IPS-18c (cell line): ENCODE data around the gene CPLANE2.
"Not testable (repeated sequence)": the region's sequence is repeated elsewhere in the genome, so short reads cannot be mapped to it uniquely, and the experiment has no call there.

ENCODE experiments used
- H3K4me3 ChIP-seq: 2 replicates; pipeline ENCODE4 v1.7.0; 2013; ENCODE audit warnings: low read depth, mild to moderate bottlenecking, low read length, moderate library complexity; ENCODE audit not compliant: insufficient read depth
- H3K9me3 ChIP-seq: one replicate; pipeline ENCODE4 v1.6.1; 2013; ENCODE audit warnings: mild to moderate bottlenecking, low read length, moderate library complexity; ENCODE audit not compliant: control insufficient read depth, insufficient read depth

Gene CPLANE2

GRCh38 chr1:16205891-16206546, 31.0 kb downstream of the CPLANE2 start:
- Histone ChIP-seq H3K4me3 (peak overlapping the region; percentile 55), H3K9me3 (no peaks in the 10 kb centered on the region)

- H3K4me3 ChIP-seq = no peak overlapping the region
- H3K9me3 ChIP-seq = no peaks in the 10 kb centered on the region
Observed at GRCh38 chr1:16205334-16205671, 31.7 kb downstream of the CPLANE2 start.

GRCh38 chr1:16204634-16205333, 32.2 kb downstream of the CPLANE2 start:
- Histone ChIP-seq H3K9me3 (no peaks in the 10 kb centered on the region), H3K4me3 (no peak overlapping the region)

- H3K4me3 ChIP-seq = no peak overlapping the region
- H3K9me3 ChIP-seq = no peaks in the 10 kb centered on the region
Observed at GRCh38 chr1:16204216-16204615, 32.8 kb downstream of the CPLANE2 start.

GRCh38 chr1:16203550-16203949, 33.4 kb downstream of the CPLANE2 start:
- no peak overlapping the region for H3K4me3 ChIP-seq
- no peaks in the 10 kb centered on the region for H3K9me3 ChIP-seq

- Histone ChIP-seq H3K9me3 (no peaks in the 10 kb centered on the region), H3K4me3 (no peak overlapping the region)
Observed at GRCh38 chr1:16202281-16203210, 34.4 kb downstream of the CPLANE2 start.

GRCh38 chr1:16199700-16200099, 37.3 kb downstream of the CPLANE2 start:
- Histone ChIP-seq H3K4me3 (no peak overlapping the region), H3K9me3 (no peaks in the 10 kb centered on the region)

GRCh38 chr1:16199157-16199501, 37.9 kb downstream of the CPLANE2 start:
- no peaks in the 10 kb centered on the region for H3K9me3 ChIP-seq
- no peak overlapping the region for H3K4me3 ChIP-seq

GRCh38 chr1:16198444-16199156, 38.4 kb downstream of the CPLANE2 start:
- no peaks in the 10 kb centered on the region for H3K9me3 ChIP-seq
- no peak overlapping the region for H3K4me3 ChIP-seq

- no peak overlapping the region for H3K4me3 ChIP-seq
- H3K9me3 ChIP-seq = no peaks in the 10 kb centered on the region
Observed at GRCh38 chr1:16196874-16197273, 40.1 kb downstream of the CPLANE2 start.

GRCh38 chr1:16196139-16196538, 40.8 kb downstream of the CPLANE2 start:
- H3K4me3 ChIP-seq, H3K9me3 ChIP-seq: not testable (repeated sequence)

GRCh38 chr1:16195518-16195905, 41.5 kb downstream of the CPLANE2 start:
- Histone ChIP-seq H3K9me3 (no peaks in the 10 kb centered on the region), H3K4me3 (no peak overlapping the region)

GRCh38 chr1:16191916-16192546, 45.0 kb downstream of the CPLANE2 start:
- H3K4me3 ChIP-seq = no peak overlapping the region
- no peaks in the 10 kb centered on the region for H3K9me3 ChIP-seq

GRCh38 chr1:16191309-16191708, 45.7 kb downstream of the CPLANE2 start:
- H3K4me3 ChIP-seq = no peak overlapping the region
- H3K9me3 ChIP-seq = no peaks in the 10 kb centered on the region

- H3K9me3 ChIP-seq = no peaks in the 10 kb centered on the region
- no peak overlapping the region for H3K4me3 ChIP-seq
Observed at GRCh38 chr1:16189921-16190621, 46.9 kb downstream of the CPLANE2 start.

GRCh38 chr1:16189003-16189402, 48.0 kb downstream of the CPLANE2 start:
- no peak overlapping the region for H3K4me3 ChIP-seq
- H3K9me3 ChIP-seq = no peaks in the 10 kb centered on the region
